HEK293T (cell line): ENCODE measurements around the gene ANKRD65.

Source experiments
- CTCF ChIA-PET: fragments of 350-600 bp; formaldehyde crosslinking; extraction: SDS; loops from one replicate; lab custom pipeline; 2021; ENCODE audit warnings: antibody characterized with exemption, inconsistent platforms; lab: Yijun Ruan, JAX
- POLR2A ChIA-PET: fragments of 350-600 bp; formaldehyde crosslinking; extraction: SDS; loops from one replicate; lab custom pipeline; 2020; ENCODE audit warnings: antibody characterized with exemption, inconsistent platforms; lab: Yijun Ruan, JAX
- DNase-seq: peaks from one replicate; pipeline ENCODE4 v3.0.0; 2012; ENCODE audit warnings: mixed read lengths; ENCODE audit errors: extremely low spot score
- ARNT ChIP-seq: fragments of 450-650 bp; IDR thresholded peaks from 2 replicates; pipeline ENCODE4 v1.6.1; 2017; ENCODE audit warnings: mild to moderate bottlenecking
- BHLHE40 ChIP-seq: fragments of 450-650 bp; IDR thresholded peaks from 2 replicates; pipeline ENCODE4 v1.6.1; 2016; ENCODE audit warnings: mild to moderate bottlenecking, moderate library complexity, borderline replicate concordance
- CTBP1 ChIP-seq: fragments of 450-650 bp; IDR thresholded peaks from 2 replicates; pipeline ENCODE4 v1.6.1; 2016; ENCODE audit warnings: borderline replicate concordance
- ELF4 ChIP-seq: fragments of 450-650 bp; IDR thresholded peaks from 2 replicates; pipeline ENCODE4 v1.6.1; 2017; ENCODE audit warnings: antibody characterized with exemption
- FOXA1 ChIP-seq: fragments of 450-650 bp; IDR thresholded peaks from 2 replicates; pipeline ENCODE4 v1.6.1; 2016; ENCODE audit warnings: mild to moderate bottlenecking
- FOXK2 ChIP-seq: fragments of 450-650 bp; IDR thresholded peaks from 2 replicates; pipeline ENCODE4 v1.6.1; 2016; ENCODE audit warnings: mild to moderate bottlenecking
- FOXM1 ChIP-seq: fragments of 450-650 bp; IDR thresholded peaks from 2 replicates; pipeline ENCODE4 v1.6.1; 2017; ENCODE audit warnings: mild to moderate bottlenecking, borderline replicate concordance
- HDGF ChIP-seq: fragments of 450-650 bp; IDR thresholded peaks from 2 replicates; pipeline ENCODE4 v1.6.1; 2017; ENCODE audit warnings: antibody characterized with exemption, borderline replicate concordance
- L3MBTL2 ChIP-seq: fragments of 450-650 bp; conservative IDR thresholded peaks from 2 replicates; pipeline ENCODE4 v1.6.1; 2016; ENCODE audit warnings: mild to moderate bottlenecking
- LEF1 ChIP-seq: fragments of 450-650 bp; IDR thresholded peaks from 2 replicates; pipeline ENCODE4 v1.6.1; 2017; ENCODE audit warnings: mild to moderate bottlenecking, borderline replicate concordance
- NFRKB ChIP-seq: fragments of 450-650 bp; IDR thresholded peaks from 2 replicates; pipeline ENCODE4 v1.6.1; 2016; ENCODE audit warnings: mild to moderate bottlenecking, moderate library complexity
- SP1 ChIP-seq: fragments of 450-650 bp; IDR thresholded peaks from 2 replicates; pipeline ENCODE4 v1.6.1; 2017
- SUZ12 ChIP-seq: fragments of 450-650 bp; IDR thresholded peaks from 2 replicates; pipeline ENCODE4 v1.6.1; 2016; ENCODE audit warnings: mild to moderate bottlenecking
- TARDBP ChIP-seq: fragments of 450-650 bp; IDR thresholded peaks from 2 replicates; pipeline ENCODE4 v1.6.1; 2016
- ZNF384 ChIP-seq: fragments of 450-650 bp; IDR thresholded peaks from 2 replicates; pipeline ENCODE4 v1.6.1; 2016
- TF ChIP-seq, protein P1 (sequence below): fragments of 450-650 bp; IDR thresholded peaks from 2 replicates; pipeline ENCODE4 v1.6.1; 2016

ANKRD65 gene

DNA sequence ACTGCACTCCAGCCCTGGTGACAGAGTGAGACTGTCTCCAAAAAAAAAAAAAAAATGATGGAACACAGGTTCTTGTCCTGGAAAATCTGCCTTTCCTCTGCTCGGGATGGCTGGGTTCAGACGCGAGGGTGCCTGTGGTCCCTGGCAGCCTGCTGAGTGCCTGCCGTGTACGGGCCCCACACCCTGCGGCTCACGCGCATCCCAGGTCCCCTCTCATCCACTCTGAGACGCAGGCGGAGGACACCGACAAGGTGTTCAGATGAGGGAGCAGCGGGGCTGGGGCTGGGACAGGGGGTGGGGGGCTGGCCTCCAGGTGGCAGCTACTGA is 4.3 kb upstream of the ANKRD65 start:
- no peak for TF ChIP-seq BHLHE40
- TF ChIP-seq, protein P1, sequence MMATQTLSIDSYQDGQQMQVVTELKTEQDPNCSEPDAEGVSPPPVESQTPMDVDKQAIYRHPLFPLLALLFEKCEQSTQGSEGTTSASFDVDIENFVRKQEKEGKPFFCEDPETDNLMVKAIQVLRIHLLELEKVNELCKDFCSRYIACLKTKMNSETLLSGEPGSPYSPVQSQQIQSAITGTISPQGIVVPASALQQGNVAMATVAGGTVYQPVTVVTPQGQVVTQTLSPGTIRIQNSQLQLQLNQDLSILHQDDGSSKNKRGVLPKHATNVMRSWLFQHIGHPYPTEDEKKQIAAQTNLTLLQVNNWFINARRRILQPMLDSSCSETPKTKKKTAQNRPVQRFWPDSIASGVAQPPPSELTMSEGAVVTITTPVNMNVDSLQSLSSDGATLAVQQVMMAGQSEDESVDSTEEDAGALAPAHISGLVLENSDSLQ: no peak
- no peak for TF ChIP-seq FOXM1
- TF ChIP-seq TARDBP: no peak
- TF ChIP-seq NFRKB: no peak
- TF ChIP-seq ZNF384: no peak
- no peak for TF ChIP-seq HDGF
- no peak for TF ChIP-seq FOXA1
- no peak for TF ChIP-seq SUZ12
- no peak for TF ChIP-seq LEF1
- TF ChIP-seq SP1: no peak
- TF ChIP-seq ARNT: no peak
- DNase-seq: no peak
- ChIA-PET CTCF (interaction anchor here (0.6 kb wide), 1 partner anchor 9 kb away, joined by 3 read pairs; no protein-coding TSS in a partner anchor), POLR2A (interaction anchor here (1.0 to 1.3 kb wide), 2 partner anchors 12 to 18 kb away, joined by 3 to 6 read pairs; partner anchors contain the start of gene MRPL20)

DNA sequence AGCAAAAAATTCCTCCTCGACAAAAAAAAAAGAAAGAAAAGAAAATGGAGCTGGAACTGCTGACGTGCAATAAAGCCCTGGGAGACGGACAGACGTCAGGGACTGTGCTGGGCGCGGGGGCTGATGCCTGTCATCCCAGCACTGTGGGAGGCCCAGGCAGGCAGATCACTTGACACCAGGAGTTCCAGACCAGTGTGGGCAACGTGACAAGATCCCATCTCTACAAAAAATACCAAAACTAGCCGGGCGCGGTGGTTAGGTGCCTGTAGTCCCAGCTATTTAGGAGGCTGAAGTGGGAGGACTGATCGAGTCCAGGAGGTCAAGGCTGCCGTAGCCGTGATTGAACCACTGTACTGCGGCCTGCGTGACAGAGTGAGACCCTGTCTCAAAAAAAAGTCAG is 3.6 kb upstream of the ANKRD65 start:
- DNase-seq: no peak
- CTCF ChIA-PET: no interaction called here
- POLR2A ChIA-PET: interaction anchor here (1.0 to 1.3 kb wide), 3 partner anchors 13 to 17 kb away, joined by 3 to 7 read pairs (median 3); no protein-coding TSS in a partner anchor
- TF ChIP-seq ARNT: no peak
- TF ChIP-seq, protein P1: peak; percentile 37; the same call in 1 of the 2 replicates

DNA sequence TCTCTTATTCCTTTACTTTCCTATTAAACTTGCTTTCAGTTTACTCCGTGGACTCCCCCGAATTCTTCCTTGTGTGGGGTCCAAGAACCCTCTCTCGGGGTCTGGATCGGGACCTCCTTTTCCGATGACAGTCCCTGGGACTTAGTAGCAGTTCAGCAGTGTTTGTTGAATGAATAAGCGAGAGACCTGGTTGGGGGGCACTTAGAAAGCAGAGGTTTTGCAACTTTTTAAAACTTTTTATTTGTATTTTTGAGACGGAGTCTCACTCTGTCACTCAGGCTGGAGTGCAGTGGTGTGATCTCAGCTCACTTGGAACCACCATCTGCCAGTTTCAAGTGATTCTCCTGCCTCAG is 2.1 kb upstream of the ANKRD65 start:
- no peak for DNase-seq
- POLR2A ChIA-PET: no interaction called here
- CTCF ChIA-PET: no interaction called here
- TF ChIP-seq FOXA1 (no peak), ARNT (no peak)

DNA sequence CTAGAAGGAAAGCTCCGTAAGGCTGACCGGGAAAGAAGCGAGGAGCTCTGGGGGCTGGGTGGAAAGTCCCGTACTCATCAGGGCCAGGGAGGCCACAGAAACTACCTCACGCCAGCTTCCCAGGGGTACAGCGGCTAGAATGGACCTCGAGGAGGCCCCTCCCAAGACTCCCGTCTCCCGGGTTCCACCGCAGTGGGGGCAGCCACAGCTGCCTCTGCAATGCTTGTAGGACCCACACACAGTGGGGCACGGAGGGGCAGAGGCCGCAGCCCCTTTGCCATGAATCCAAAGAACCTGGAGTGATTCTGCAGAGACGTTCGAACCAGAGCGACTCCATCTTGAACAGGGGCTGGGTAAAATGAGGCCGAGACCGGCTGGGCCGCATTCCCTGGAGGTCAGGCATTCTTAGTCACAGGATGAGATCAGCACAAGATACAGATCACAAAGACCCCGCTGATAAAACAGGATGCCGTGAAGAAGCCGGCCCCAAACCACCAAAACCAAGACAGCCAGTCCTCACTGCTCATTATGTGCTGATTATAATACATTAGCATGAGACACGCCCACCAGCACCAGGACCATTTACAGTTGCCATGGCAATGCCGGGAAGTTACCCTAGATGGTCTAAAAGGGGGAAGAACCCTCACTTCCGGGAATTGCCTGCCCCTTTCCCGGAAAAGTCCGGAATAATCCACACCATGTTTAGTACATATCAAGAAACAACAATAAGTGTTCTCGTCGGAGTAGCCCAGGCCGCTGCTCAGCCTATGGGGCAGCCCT is 1.6 kb upstream of the ANKRD65 start:
- no peak for DNase-seq
- TF ChIP-seq ELF4: no peak
- TF ChIP-seq, protein P1: no peak
- no peak for TF ChIP-seq ZNF384
- no peak for TF ChIP-seq NFRKB
- no peak for TF ChIP-seq FOXK2
- TF ChIP-seq ARNT: no peak
- TF ChIP-seq BHLHE40: no peak
- TF ChIP-seq FOXM1: no peak
- no peak for TF ChIP-seq CTBP1
- TF ChIP-seq LEF1: no peak
- TF ChIP-seq L3MBTL2: no peak
- TF ChIP-seq HDGF: no peak
- TF ChIP-seq TARDBP: no peak
- TF ChIP-seq SP1: no peak
- no peak for TF ChIP-seq SUZ12
- no peak for TF ChIP-seq FOXA1
- ChIA-PET CTCF (no interaction called here), POLR2A (interaction anchor here (1.1 kb wide), 1 partner anchor 23 kb away, joined by 3 read pairs; the partner anchor contains the start of gene CCNL2)

DNA sequence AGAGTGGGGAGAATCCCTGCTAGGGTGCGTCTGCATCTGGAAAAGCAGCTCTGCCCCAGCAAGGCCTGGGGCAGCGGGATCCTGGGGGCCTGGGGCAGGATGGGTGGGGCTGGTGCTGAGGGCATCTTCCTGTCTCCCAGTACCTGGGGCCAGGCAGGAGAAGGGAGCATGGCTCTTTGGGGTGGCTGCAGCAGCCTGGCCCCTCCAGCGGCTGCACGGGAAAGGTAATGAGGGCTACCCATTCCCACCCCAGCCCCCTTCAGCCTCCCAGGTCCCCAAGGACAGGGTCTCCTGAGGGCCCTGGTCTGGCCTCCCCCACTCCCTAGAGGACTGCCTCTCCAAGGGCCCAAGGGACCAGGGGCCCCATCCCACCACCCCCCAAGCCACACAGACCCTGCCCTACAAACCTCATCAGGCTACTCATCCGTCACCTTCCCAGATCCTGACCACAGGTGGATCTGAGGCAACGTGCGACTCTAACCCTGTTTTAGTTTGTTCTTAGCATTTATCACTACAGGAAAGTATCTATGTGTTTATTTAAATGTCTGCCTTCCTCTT is 910 bp upstream of the ANKRD65 start:
- no peak for TF ChIP-seq L3MBTL2
- TF ChIP-seq ELF4: no peak
- no peak for TF ChIP-seq ZNF384
- no peak for TF ChIP-seq CTBP1
- TF ChIP-seq TARDBP: no peak
- no peak for TF ChIP-seq LEF1
- no peak for TF ChIP-seq NFRKB
- no peak for TF ChIP-seq SP1
- TF ChIP-seq HDGF: no peak
- TF ChIP-seq FOXA1: no peak
- no peak for TF ChIP-seq FOXK2
- TF ChIP-seq, protein P1: no peak
- no peak for TF ChIP-seq BHLHE40
- no peak for DNase-seq
- POLR2A ChIA-PET: interaction anchor here (1.1 kb wide), 1 partner anchor 23 kb away, joined by 3 read pairs; the partner anchor contains the start of gene CCNL2
- CTCF ChIA-PET: no interaction called here
